ENCODE measurements around the gene PIK3R4. TPM values are rescaled to one million over a fixed set of nuclear protein-coding genes. Genes with fewer than 3 reads are reported as not detected.

The PIK3R4 gene
- total and polyA plus RNA-seq, 2 donors: 31.5 to 48.1 TPM

GRCh38 chr3:130779031-130779430 lies 32.4 kb upstream of the PIK3R4 start:
- H3K4me3 ChIP-seq (ENCODE audit: low read length in 2 of 2): no peak overlapping the region
- no peaks in the 10 kb centered on the region for H3K27me3 ChIP-seq (ENCODE audit: control insufficient read depth in 2 of 2, insufficient read depth in 1 of 2, low read length in 1 of 2)
- no peaks in the 10 kb centered on the region for H3K9me3 ChIP-seq (ENCODE audit: control insufficient read depth in 2 of 2, insufficient read depth in 1 of 2, low read length in 1 of 2)
- WGBS: 89% methylated on average over 1 of the region's 1 CpG
- no peaks in the 10 kb centered on the region for H3K4me1 ChIP-seq (ENCODE audit: control insufficient read depth in 2 of 2, insufficient read depth in 2 of 2, low read length in 2 of 2)
- no peaks in the 10 kb centered on the region for H3K36me3 ChIP-seq (ENCODE audit: control insufficient read depth in 2 of 2, insufficient read depth in 2 of 2, low read length in 1 of 2)
- peak in 1 of 9 donors; percentile 4 for DNase-seq (ENCODE audit: low read depth in 6 of 9, low spot score in 9 of 9)
- H3K27ac ChIP-seq (ENCODE audit: low read depth in 1 of 2, low read length in 1 of 2): no peak overlapping the region

- Histone ChIP-seq H3K27me3 (ENCODE audit: control insufficient read depth in 2 of 2, insufficient read depth in 1 of 2, low read length in 1 of 2) (no peaks in the 10 kb centered on the region), H3K9me3 (ENCODE audit: control insufficient read depth in 2 of 2, insufficient read depth in 1 of 2, low read length in 1 of 2) (no peaks in the 10 kb centered on the region), H3K4me1 (ENCODE audit: control insufficient read depth in 2 of 2, insufficient read depth in 2 of 2, low read length in 2 of 2) (no peaks in the 10 kb centered on the region), H3K4me3 (ENCODE audit: low read length in 2 of 2) (no peak overlapping the region), H3K36me3 (ENCODE audit: control insufficient read depth in 2 of 2, insufficient read depth in 2 of 2, low read length in 1 of 2) (no peaks in the 10 kb centered on the region), H3K27ac (ENCODE audit: low read depth in 1 of 2, low read length in 1 of 2) (no peak overlapping the region)
- WGBS: 97% methylated on average over 3 of the region's 3 CpGs
- DNase-seq (ENCODE audit: low read depth in 6 of 9, low spot score in 9 of 9): no peak
These were observed 26.7 kb upstream of the PIK3R4 start for GRCh38 chr3:130773366-130773765.

- no peaks in the 10 kb centered on the region for H3K27me3 ChIP-seq (ENCODE audit: control insufficient read depth in 2 of 2, insufficient read depth in 1 of 2, low read length in 1 of 2)
These were observed 25.5 kb upstream of the PIK3R4 start for GRCh38 chr3:130772129-130772528.

GRCh38 chr3:130770644-130771043 lies 24.0 kb upstream of the PIK3R4 start:
- H3K27me3 ChIP-seq (ENCODE audit: control insufficient read depth in 2 of 2, insufficient read depth in 1 of 2, low read length in 1 of 2): no peaks in the 10 kb centered on the region
- DNase-seq (ENCODE audit: low read depth in 6 of 9, low spot score in 9 of 9): no peak
- no peaks in the 10 kb centered on the region for H3K4me1 ChIP-seq (ENCODE audit: control insufficient read depth in 2 of 2, insufficient read depth in 2 of 2, low read length in 2 of 2)
- no peaks in the 10 kb centered on the region for H3K9me3 ChIP-seq (ENCODE audit: control insufficient read depth in 2 of 2, insufficient read depth in 1 of 2, low read length in 1 of 2)
- H3K36me3 ChIP-seq (ENCODE audit: control insufficient read depth in 2 of 2, insufficient read depth in 2 of 2, low read length in 1 of 2): no peaks in the 10 kb centered on the region
- WGBS: 70% methylated on average over 2 of the region's 2 CpGs
- H3K4me3 ChIP-seq (ENCODE audit: low read length in 2 of 2): no peak overlapping the region
- no peak overlapping the region for H3K27ac ChIP-seq (ENCODE audit: low read depth in 1 of 2, low read length in 1 of 2)

More at GRCh38 chr3:130772129-130772528, 25.5 kb upstream of the PIK3R4 start:
- no peak overlapping the region for H3K27ac ChIP-seq (ENCODE audit: low read depth in 1 of 2, low read length in 1 of 2)
- no peaks in the 10 kb centered on the region for H3K4me1 ChIP-seq (ENCODE audit: control insufficient read depth in 2 of 2, insufficient read depth in 2 of 2, low read length in 2 of 2)
- no peak overlapping the region for H3K4me3 ChIP-seq (ENCODE audit: low read length in 2 of 2)
- no peaks in the 10 kb centered on the region for H3K9me3 ChIP-seq (ENCODE audit: control insufficient read depth in 2 of 2, insufficient read depth in 1 of 2, low read length in 1 of 2)
- DNase-seq (ENCODE audit: low read depth in 6 of 9, low spot score in 9 of 9): no peak
- no peaks in the 10 kb centered on the region for H3K36me3 ChIP-seq (ENCODE audit: control insufficient read depth in 2 of 2, insufficient read depth in 2 of 2, low read length in 1 of 2)

- 94% methylated on average over 9 of the region's 9 CpGs for WGBS
- no peaks in the 10 kb centered on the region for H3K27me3 ChIP-seq (ENCODE audit: control insufficient read depth in 2 of 2, insufficient read depth in 1 of 2, low read length in 1 of 2)
- DNase-seq (ENCODE audit: low read depth in 6 of 9, low spot score in 9 of 9): no peak
These were observed 15.2 kb upstream of the PIK3R4 start for GRCh38 chr3:130761730-130762311.

GRCh38 chr3:130760922-130761321 lies 14.3 kb upstream of the PIK3R4 start:
- Histone ChIP-seq H3K4me3 (ENCODE audit: low read length in 2 of 2) (no peak overlapping the region), H3K27ac (ENCODE audit: low read depth in 1 of 2, low read length in 1 of 2) (no peak overlapping the region), H3K4me1 (ENCODE audit: control insufficient read depth in 2 of 2, insufficient read depth in 2 of 2, low read length in 2 of 2) (no peaks in the 10 kb centered on the region), H3K9me3 (ENCODE audit: control insufficient read depth in 2 of 2, insufficient read depth in 1 of 2, low read length in 1 of 2) (no peaks in the 10 kb centered on the region), H3K36me3 (ENCODE audit: control insufficient read depth in 2 of 2, insufficient read depth in 2 of 2, low read length in 1 of 2) (no peaks in the 10 kb centered on the region), H3K27me3 (ENCODE audit: control insufficient read depth in 2 of 2, insufficient read depth in 1 of 2, low read length in 1 of 2) (no peaks in the 10 kb centered on the region)
- DNase-seq (ENCODE audit: low read depth in 6 of 9, low spot score in 9 of 9): no peak
- 94% methylated on average over 1 of the region's 1 CpG for whole genome bisulfite sequencing

More at GRCh38 chr3:130761730-130762311, 15.2 kb upstream of the PIK3R4 start:
- Histone ChIP-seq H3K36me3 (ENCODE audit: control insufficient read depth in 2 of 2, insufficient read depth in 2 of 2, low read length in 1 of 2) (no peaks in the 10 kb centered on the region), H3K27ac (ENCODE audit: low read depth in 1 of 2, low read length in 1 of 2) (no peak overlapping the region), H3K4me3 (ENCODE audit: low read length in 2 of 2) (no peak overlapping the region), H3K9me3 (ENCODE audit: control insufficient read depth in 2 of 2, insufficient read depth in 1 of 2, low read length in 1 of 2) (no peaks in the 10 kb centered on the region), H3K4me1 (ENCODE audit: control insufficient read depth in 2 of 2, insufficient read depth in 2 of 2, low read length in 2 of 2) (no peaks in the 10 kb centered on the region)

GRCh38 chr3:130759692-130760338 lies 13.2 kb upstream of the PIK3R4 start:
- 1% methylated on average over 4 of the region's 4 CpGs for WGBS
- Histone ChIP-seq H3K4me3 (ENCODE audit: low read length in 2 of 2) (no peak overlapping the region), H3K36me3 (ENCODE audit: control insufficient read depth in 2 of 2, insufficient read depth in 2 of 2, low read length in 1 of 2) (no peaks in the 10 kb centered on the region), H3K27me3 (ENCODE audit: control insufficient read depth in 2 of 2, insufficient read depth in 1 of 2, low read length in 1 of 2) (no peaks in the 10 kb centered on the region), H3K4me1 (ENCODE audit: control insufficient read depth in 2 of 2, insufficient read depth in 2 of 2, low read length in 2 of 2) (no peaks in the 10 kb centered on the region), H3K27ac (ENCODE audit: low read depth in 1 of 2, low read length in 1 of 2) (no peak overlapping the region), H3K9me3 (ENCODE audit: control insufficient read depth in 2 of 2, insufficient read depth in 1 of 2, low read length in 1 of 2) (no peaks in the 10 kb centered on the region)
- peak; percentile 41 to 86 (median 61) for DNase-seq (ENCODE audit: low read depth in 6 of 9, low spot score in 9 of 9)

GRCh38 chr3:130758624-130759369 lies 12.2 kb upstream of the PIK3R4 start:
- no peaks in the 10 kb centered on the region for H3K4me1 ChIP-seq (ENCODE audit: control insufficient read depth in 2 of 2, insufficient read depth in 2 of 2, low read length in 2 of 2)
- no peaks in the 10 kb centered on the region for H3K36me3 ChIP-seq (ENCODE audit: control insufficient read depth in 2 of 2, insufficient read depth in 2 of 2, low read length in 1 of 2)
- H3K27me3 ChIP-seq (ENCODE audit: control insufficient read depth in 2 of 2, insufficient read depth in 1 of 2, low read length in 1 of 2): no peaks in the 10 kb centered on the region
- H3K27ac ChIP-seq (ENCODE audit: low read depth in 1 of 2, low read length in 1 of 2): no peak overlapping the region
- H3K4me3 ChIP-seq (ENCODE audit: low read length in 2 of 2): no peak overlapping the region
- no peak for DNase-seq (ENCODE audit: low read depth in 6 of 9, low spot score in 9 of 9)
- WGBS: 93% methylated on average over 7 of the region's 7 CpGs
- no peaks in the 10 kb centered on the region for H3K9me3 ChIP-seq (ENCODE audit: control insufficient read depth in 2 of 2, insufficient read depth in 1 of 2, low read length in 1 of 2)

- WGBS: 92% methylated on average over 3 of the region's 3 CpGs
- no peaks in the 10 kb centered on the region for H3K27me3 ChIP-seq (ENCODE audit: control insufficient read depth in 2 of 2, insufficient read depth in 1 of 2, low read length in 1 of 2)
- DNase-seq (ENCODE audit: low read depth in 6 of 9, low spot score in 9 of 9): no peak
- H3K36me3 ChIP-seq (ENCODE audit: control insufficient read depth in 2 of 2, insufficient read depth in 2 of 2, low read length in 1 of 2): no peaks in the 10 kb centered on the region
- no peak overlapping the region for H3K4me3 ChIP-seq (ENCODE audit: low read length in 2 of 2)
- H3K4me1 ChIP-seq (ENCODE audit: control insufficient read depth in 2 of 2, insufficient read depth in 2 of 2, low read length in 2 of 2): no peaks in the 10 kb centered on the region
- no peaks in the 10 kb centered on the region for H3K9me3 ChIP-seq (ENCODE audit: control insufficient read depth in 2 of 2, insufficient read depth in 1 of 2, low read length in 1 of 2)
- H3K27ac ChIP-seq (ENCODE audit: low read depth in 1 of 2, low read length in 1 of 2): no peak overlapping the region
These were observed 11.1 kb upstream of the PIK3R4 start for GRCh38 chr3:130757611-130758150.

All from thymus (tissue), 11 donors.